Naive thymus-derived CD8-positive, alpha-beta T cell (primary cell): ENCODE results near the gene KRT82. TPM values are rescaled to one million over a fixed set of nuclear protein-coding genes. Genes with fewer than 3 reads are reported as not detected.

Experiments
- ATAC-seq, 2 donors: fragments of 150-1000 bp; cut with Tn5 transposase in 1 of 2; sonication (Bioruptor Pico), chemical (Tn5 transposase) in 1 of 2; 1 replicate in 1 of 2; 2 replicates in 1 of 2; pipeline ENCODE4 v1.10.0; 2021; ENCODE audit warnings: mild to moderate bottlenecking in 2 of 2, moderate library complexity in 2 of 2
- POLR2A ChIA-PET: fragments of 350-600 bp; sonication (Branson Sonifier 250); formaldehyde crosslinking; loops from one replicate; lab custom pipeline; 2021; ENCODE audit warnings: antibody characterized with exemption; lab: Charles Lee
- DNase-seq, 10 donors: peaks; one replicate each; pipeline versions ENCODE4 v3.0.0 to v3.0.0-alpha.2; 2020 to 2022
- H3K27ac Mint-ChIP-seq, 10 donors: one replicate each; pipeline ENCODE4 v1.8.0; 2020 to 2022; ENCODE audit warnings: mild to moderate bottlenecking in 10 of 10, mixed read lengths in 10 of 10, moderate library complexity in 4 of 10, inconsistent platforms in 1 of 10
- H3K27me3 Mint-ChIP-seq, 5 donors: one replicate each; pipeline ENCODE4 v1.8.0; 2021 to 2022; ENCODE audit warnings: mixed read lengths in 5 of 5
- H3K36me3 Mint-ChIP-seq, 3 donors: one replicate each; pipeline ENCODE4 v1.8.0; 2020 to 2022; ENCODE audit warnings: mixed read lengths in 3 of 3, mild to moderate bottlenecking in 2 of 3, inconsistent platforms in 1 of 3
- H3K4me1 Mint-ChIP-seq, 4 donors: one replicate each; pipeline ENCODE4 v1.8.0; 2021 to 2022; ENCODE audit warnings: mixed read lengths in 4 of 4
- H3K4me3 Mint-ChIP-seq, 10 donors: one replicate each; pipeline ENCODE4 v1.8.0; 2020 to 2022; ENCODE audit warnings: mild to moderate bottlenecking in 10 of 10, mixed read lengths in 10 of 10, moderate library complexity in 6 of 10, inconsistent platforms in 1 of 10
- H3K9me3 Mint-ChIP-seq, 9 donors: one replicate each; pipeline ENCODE4 v1.8.0; 2020 to 2022; ENCODE audit warnings: mixed read lengths in 9 of 9, mild to moderate bottlenecking in 3 of 9, inconsistent platforms in 1 of 9, moderate library complexity in 1 of 9
- polyA plus RNA-seq, 3 donors: library from polyadenylated mRNA; unstranded; fragments of 300-500 nt; fragmentation: Illumina TruSeq; gene quantifications; one replicate each; pipeline ENCODE4 v1.2.3, GENCODE V29; 2021
- total RNA-seq, 8 experiments: library from RNA in 2 of 8; stranded (reverse) in 2 of 8; gene quantifications; one replicate each; pipeline ENCODE4 v1.2.3 and lab custom pipeline; 2021 to 2026

The KRT82 gene
- total and polyA plus RNA-seq, 5 experiments from 2014 or later: not detected

GRCh38 chr12:52358575-52359350 is 47.4 kb downstream of the KRT82 start:
- Mint-ChIP-seq H3K4me3 (peak overlapping the region; percentile 26 to 73 (median 54)), H3K27ac (peak overlapping the region; percentile 36 to 88 (median 81)), H3K9me3 (no peaks in the 10 kb centered on the region), H3K27me3 (peaks cover 0 to 5% (median 0%) of the 10 kb centered on the region in 5 donors), H3K36me3 (no peaks in the 10 kb centered on the region), H3K4me1 (peaks cover 24 to 37% (median 32%) of the 10 kb centered on the region in 4 donors)
- DNase-seq: peak in 7 of 10 donors; percentile 23 to 78 (median 67)
- peak; percentile 98 to 99 for ATAC-seq
- POLR2A ChIA-PET: no interaction called here

GRCh38 chr12:52356762-52357580 is 49.2 kb downstream of the KRT82 start:
- H3K4me3 Mint-ChIP-seq: no peak overlapping the region
- ATAC-seq: no peak
- no peaks in the 10 kb centered on the region for H3K9me3 Mint-ChIP-seq
- POLR2A ChIA-PET: interaction anchor here (0.6 kb wide), 1 partner anchor 139 kb away, joined by 4 read pairs; no protein-coding TSS in a partner anchor
- H3K36me3 Mint-ChIP-seq: no peaks in the 10 kb centered on the region
- peaks cover 33 to 53% (median 48%) of the 10 kb centered on the region in 4 donors for H3K4me1 Mint-ChIP-seq
- H3K27ac Mint-ChIP-seq: peak overlapping the region in 2 of 10 donors; percentile 31 to 85
- no peak for DNase-seq
- H3K27me3 Mint-ChIP-seq: peaks cover 0 to 9% (median 1%) of the 10 kb centered on the region in 5 donors

DNA sequence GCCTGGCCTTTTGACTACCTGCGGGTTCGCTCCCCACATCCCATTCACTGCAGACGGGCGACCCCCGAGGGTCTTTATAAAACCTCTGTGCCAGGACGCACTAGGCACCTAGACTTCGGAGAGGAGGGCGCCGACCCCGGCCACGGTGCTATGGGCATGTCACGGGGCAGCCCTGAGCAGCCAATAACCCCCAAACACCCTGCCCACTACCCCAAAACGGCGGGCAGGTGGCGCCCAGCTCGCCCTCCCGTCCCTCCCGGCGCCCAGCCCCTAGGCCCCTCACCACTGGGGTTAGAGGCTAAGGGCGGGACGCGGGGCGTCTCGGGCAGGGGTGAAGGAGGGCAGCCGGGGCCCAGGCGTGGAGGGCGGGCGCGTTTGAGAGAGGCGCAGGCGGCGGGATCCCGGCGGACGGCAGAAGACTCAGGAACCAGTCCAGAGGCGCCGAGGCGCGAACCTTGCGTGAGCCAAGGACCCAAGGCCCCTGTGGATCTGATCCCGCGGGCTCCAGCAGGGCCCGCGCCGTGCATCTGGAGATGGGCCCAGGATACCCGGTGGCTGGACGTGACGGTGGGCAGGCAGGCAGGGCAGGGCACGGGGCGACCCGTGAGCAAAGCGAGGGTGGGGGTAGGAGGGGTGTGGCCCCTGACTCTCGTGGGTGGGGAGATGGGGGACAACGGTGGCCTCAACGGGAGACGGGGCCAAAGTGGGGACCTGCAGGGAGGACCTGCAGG is 49.9 kb downstream of the KRT82 start:
- no peaks in the 10 kb centered on the region for H3K36me3 Mint-ChIP-seq
- DNase-seq (no peak), ATAC-seq (no peak)
- no peak overlapping the region for H3K4me3 Mint-ChIP-seq
- no peak overlapping the region for H3K27ac Mint-ChIP-seq
- H3K9me3 Mint-ChIP-seq: no peaks in the 10 kb centered on the region
- POLR2A ChIA-PET: no interaction called here
- H3K4me1 Mint-ChIP-seq: peaks cover 36 to 54% (median 51%) of the 10 kb centered on the region in 4 donors
- peaks cover 0 to 11% (median 1%) of the 10 kb centered on the region in 5 donors for H3K27me3 Mint-ChIP-seq

- Mint-ChIP-seq H3K4me3 (no peak overlapping the region), H3K9me3 (no peaks in the 10 kb centered on the region), H3K4me1 (peaks cover 37 to 60% (median 57%) of the 10 kb centered on the region in 4 donors), H3K27ac (peak overlapping the region in 1 of 10 donors; percentile 31), H3K27me3 (peaks cover 0 to 14% (median 1%) of the 10 kb centered on the region in 5 donors), H3K36me3 (no peaks in the 10 kb centered on the region)
- ATAC-seq: no peak
- POLR2A ChIA-PET: no interaction called here
- DNase-seq: no peak
Observed at GRCh38 chr12:52355176-52355575, 51.0 kb downstream of the KRT82 start.

- Mint-ChIP-seq H3K9me3 (no peaks in the 10 kb centered on the region), H3K27ac (peak overlapping the region in 3 of 10 donors; percentile 28 to 43 (median 35)), H3K36me3 (no peaks in the 10 kb centered on the region), H3K27me3 (peaks cover 0 to 13% (median 1%) of the 10 kb centered on the region in 5 donors), H3K4me3 (no peak overlapping the region), H3K4me1 (peaks cover 31 to 51% (median 49%) of the 10 kb centered on the region in 4 donors)
- no peak for ATAC-seq
- POLR2A ChIA-PET: no interaction called here
- DNase-seq: peak in 1 of 10 donors; percentile 48
Observed at GRCh38 chr12:52354200-52354599, 51.9 kb downstream of the KRT82 start.

- DNase-seq (peak in 1 of 10 donors; percentile 49), ATAC-seq (no peak)
- Mint-ChIP-seq H3K4me1 (peaks cover 28 to 47% (median 45%) of the 10 kb centered on the region in 4 donors), H3K9me3 (no peaks in the 10 kb centered on the region), H3K4me3 (no peak overlapping the region), H3K27me3 (peaks cover 0 to 13% (median 1%) of the 10 kb centered on the region in 5 donors), H3K27ac (peak overlapping the region in 3 of 10 donors; percentile 10 to 52 (median 28)), H3K36me3 (no peaks in the 10 kb centered on the region)
- POLR2A ChIA-PET: no interaction called here
Observed at GRCh38 chr12:52353766-52354165, 52.4 kb downstream of the KRT82 start.

DNA sequence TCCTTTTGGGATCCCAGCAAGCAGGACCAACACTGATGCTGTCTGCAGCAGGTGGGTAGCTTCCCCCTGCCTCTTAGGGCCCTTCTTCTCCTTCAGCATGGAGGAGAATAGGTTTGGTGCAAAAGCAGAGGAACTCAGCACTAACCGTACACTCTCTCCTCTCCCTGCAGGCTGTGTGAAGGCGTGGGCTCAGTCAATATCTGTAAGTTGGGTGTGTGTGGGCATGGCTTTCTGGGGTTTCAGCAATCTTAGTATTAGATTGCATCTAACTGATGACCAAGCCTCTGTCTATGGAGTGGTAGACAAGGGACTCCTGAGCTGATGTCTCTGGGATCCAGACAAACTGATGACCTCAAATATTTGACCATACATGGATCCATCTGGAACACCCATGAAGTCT is 53.2 kb downstream of the KRT82 start:
- POLR2A ChIA-PET: no interaction called here
- no peaks in the 10 kb centered on the region for H3K36me3 Mint-ChIP-seq
- peaks cover 0 to 16% (median 1%) of the 10 kb centered on the region in 5 donors for H3K27me3 Mint-ChIP-seq
- H3K9me3 Mint-ChIP-seq: no peaks in the 10 kb centered on the region
- H3K4me1 Mint-ChIP-seq: peaks cover 23 to 39% (median 37%) of the 10 kb centered on the region in 4 donors
- no peak for ATAC-seq
- DNase-seq: peak in 1 of 10 donors; percentile 10
- peak overlapping the region in 2 of 10 donors; percentile 47 to 77 for H3K27ac Mint-ChIP-seq
- peak overlapping the region in 6 of 10 donors; percentile 10 to 73 (median 25) for H3K4me3 Mint-ChIP-seq

DNA sequence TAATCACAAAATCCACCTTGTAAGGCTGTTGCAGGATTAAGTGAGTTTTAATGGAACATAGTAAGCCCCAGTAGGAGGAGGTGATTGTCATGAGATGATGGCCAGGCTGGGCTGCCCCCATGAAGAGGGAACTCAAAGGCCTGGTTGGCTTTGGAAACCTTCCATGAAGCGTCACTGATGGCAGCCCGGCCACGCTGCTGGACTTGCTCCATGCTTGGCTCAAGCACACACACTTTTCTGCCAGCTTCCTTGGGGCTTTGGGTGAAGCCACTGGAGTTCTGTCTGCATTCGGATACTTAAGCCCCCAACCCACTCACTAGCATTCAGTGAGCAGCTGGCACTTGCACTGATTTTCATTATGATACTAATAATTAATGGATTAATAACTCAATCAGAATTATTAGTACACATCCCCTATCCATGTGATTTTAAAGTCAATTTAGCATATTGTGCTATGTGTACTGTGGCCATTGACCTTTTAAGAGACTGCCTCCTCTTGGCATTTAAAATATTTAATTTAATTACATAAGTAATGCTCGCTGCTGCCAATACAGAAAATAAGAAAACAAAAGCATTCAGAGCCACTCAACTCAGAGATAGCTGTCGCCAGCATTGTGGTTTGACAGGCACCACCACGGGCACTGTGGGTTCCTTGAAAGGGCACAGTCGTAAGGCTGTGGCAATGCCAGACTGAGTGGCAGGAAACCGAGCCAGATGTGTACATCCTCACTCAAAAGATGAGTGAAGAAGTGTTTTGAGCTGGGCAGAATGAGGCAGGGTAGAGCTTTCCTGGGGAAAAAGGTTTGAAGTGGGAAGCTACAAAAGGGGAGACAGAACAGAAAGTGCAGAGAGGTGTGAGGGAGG is 54.7 kb downstream of the KRT82 start:
- POLR2A ChIA-PET: interaction anchor here (1.0 kb wide), 1 partner anchor 8 kb away, joined by 4 read pairs; no protein-coding TSS in a partner anchor
- H3K4me1 Mint-ChIP-seq: peaks cover 20 to 34% (median 30%) of the 10 kb centered on the region in 4 donors
- peak; percentile 98 to 99 for ATAC-seq
- peak; percentile 40 to 91 (median 80) for DNase-seq
- H3K9me3 Mint-ChIP-seq: no peaks in the 10 kb centered on the region
- H3K4me3 Mint-ChIP-seq: peak overlapping the region in 9 of 10 donors; percentile 16 to 68 (median 42)
- H3K27ac Mint-ChIP-seq: peak overlapping the region in 9 of 10 donors; percentile 5 to 84 (median 54)
- peaks cover 0 to 15% (median 1%) of the 10 kb centered on the region in 5 donors for H3K27me3 Mint-ChIP-seq
- H3K36me3 Mint-ChIP-seq: no peaks in the 10 kb centered on the region

DNA sequence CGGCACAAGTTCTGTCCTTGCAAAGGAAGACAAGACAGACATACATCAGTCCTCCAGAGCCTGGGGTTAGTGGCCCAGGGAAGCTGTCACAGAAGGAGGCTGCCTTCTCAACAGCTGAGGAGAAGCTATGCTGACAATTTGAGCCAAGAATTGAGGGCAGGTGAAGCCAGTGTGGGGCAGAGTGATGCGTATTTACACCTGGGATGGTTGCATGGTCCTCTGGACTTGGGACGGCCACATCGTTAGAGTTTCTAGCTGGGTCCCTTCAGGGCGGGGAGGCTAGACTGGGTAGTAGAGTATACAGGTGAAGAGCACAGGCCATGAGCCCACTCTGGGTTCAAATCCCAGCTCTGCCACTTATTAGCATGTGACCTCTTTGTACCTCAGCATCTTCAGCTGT is 55.3 kb downstream of the KRT82 start:
- POLR2A ChIA-PET: interaction anchor here (0.5 kb wide), 1 partner anchor 1354 kb away, joined by 3 read pairs; no protein-coding TSS in a partner anchor

DNA sequence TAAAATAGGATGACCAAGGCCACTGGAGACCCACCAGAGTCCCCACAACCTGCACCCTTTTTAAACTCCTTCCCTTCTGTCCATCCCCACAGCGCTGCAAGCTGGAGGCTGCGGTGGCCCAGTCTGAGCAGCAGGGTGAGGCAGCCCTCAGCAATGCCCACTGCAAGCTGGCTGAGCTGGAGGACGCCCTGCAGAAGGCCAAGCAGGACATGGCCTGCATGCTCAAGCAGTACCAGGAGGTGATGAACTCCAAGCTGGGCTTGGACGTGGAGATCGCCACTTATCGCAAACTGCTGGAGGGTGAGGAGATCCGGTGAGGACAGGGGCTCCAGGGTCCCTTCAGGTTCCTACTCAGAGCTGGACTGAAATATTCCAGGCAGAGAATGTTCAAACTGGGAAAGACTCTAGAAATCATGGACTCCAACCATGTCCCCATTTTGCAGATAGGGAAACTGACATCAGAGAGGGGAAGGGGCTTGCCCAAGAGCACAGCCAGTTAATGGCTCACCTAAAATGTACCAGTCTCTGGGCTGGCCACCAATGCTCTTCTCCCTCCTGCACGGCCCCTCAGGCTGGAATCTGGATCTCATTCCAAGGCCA is 56.0 kb downstream of the KRT82 start:
- POLR2A ChIA-PET: interaction anchor here (1.5 kb wide), 1 partner anchor 22 kb away, joined by 6 read pairs; no protein-coding TSS in a partner anchor

More for the DNA sequence above, 55.3 kb downstream of the KRT82 start:
- H3K36me3 Mint-ChIP-seq: no peaks in the 10 kb centered on the region
- peaks cover 20 to 34% (median 30%) of the 10 kb centered on the region in 4 donors for H3K4me1 Mint-ChIP-seq
- ATAC-seq (no peak), DNase-seq (peak in 1 of 10 donors; percentile 24)
- H3K9me3 Mint-ChIP-seq: no peaks in the 10 kb centered on the region
- peak overlapping the region in 6 of 10 donors; percentile 2 to 55 (median 27) for H3K4me3 Mint-ChIP-seq
- H3K27me3 Mint-ChIP-seq: peaks cover 0 to 15% (median 1%) of the 10 kb centered on the region in 5 donors
- peak overlapping the region in 5 of 10 donors; percentile 4 to 81 (median 36) for H3K27ac Mint-ChIP-seq

More for the DNA sequence above, 56.0 kb downstream of the KRT82 start:
- ATAC-seq (no peak), DNase-seq (peak in 1 of 10 donors; percentile 18)
- Mint-ChIP-seq H3K27me3 (peaks cover 0 to 15% (median 1%) of the 10 kb centered on the region in 5 donors), H3K4me1 (peaks cover 20 to 34% (median 30%) of the 10 kb centered on the region in 4 donors), H3K36me3 (no peaks in the 10 kb centered on the region), H3K4me3 (no peak overlapping the region), H3K27ac (peak overlapping the region in 1 of 10 donors; percentile 16), H3K9me3 (no peaks in the 10 kb centered on the region)
